HFF-Myc (cell line): ENCODE measurements around the gene KCNN3.

Experiments
- DNase-seq: peaks from one replicate; pipeline ENCODE4 v3.0.0-alpha.2; 2011; ENCODE audit warnings: low read depth; ENCODE audit errors: extremely low read depth
- H3K4me3 ChIP-seq: replicated peaks from 2 replicates; pipeline ENCODE4 v1.5.1; 2011; ENCODE audit warnings: low read depth, mild to moderate bottlenecking, control low read depth, low read length
- CTCF ChIP-seq: IDR thresholded peaks from 2 replicates; pipeline ENCODE4 v1.5.1; 2012; ENCODE audit warnings: mild to moderate bottlenecking, low read depth, low read length, control low read depth; ENCODE audit errors: missing control alignments

KCNN3 gene

GRCh38 chr1:154758346-154758745 lies 111.7 kb downstream of the KCNN3 start:
- no peak for DNase-seq
- TF ChIP-seq CTCF: no peak
- no peak overlapping the region for H3K4me3 ChIP-seq

DNA sequence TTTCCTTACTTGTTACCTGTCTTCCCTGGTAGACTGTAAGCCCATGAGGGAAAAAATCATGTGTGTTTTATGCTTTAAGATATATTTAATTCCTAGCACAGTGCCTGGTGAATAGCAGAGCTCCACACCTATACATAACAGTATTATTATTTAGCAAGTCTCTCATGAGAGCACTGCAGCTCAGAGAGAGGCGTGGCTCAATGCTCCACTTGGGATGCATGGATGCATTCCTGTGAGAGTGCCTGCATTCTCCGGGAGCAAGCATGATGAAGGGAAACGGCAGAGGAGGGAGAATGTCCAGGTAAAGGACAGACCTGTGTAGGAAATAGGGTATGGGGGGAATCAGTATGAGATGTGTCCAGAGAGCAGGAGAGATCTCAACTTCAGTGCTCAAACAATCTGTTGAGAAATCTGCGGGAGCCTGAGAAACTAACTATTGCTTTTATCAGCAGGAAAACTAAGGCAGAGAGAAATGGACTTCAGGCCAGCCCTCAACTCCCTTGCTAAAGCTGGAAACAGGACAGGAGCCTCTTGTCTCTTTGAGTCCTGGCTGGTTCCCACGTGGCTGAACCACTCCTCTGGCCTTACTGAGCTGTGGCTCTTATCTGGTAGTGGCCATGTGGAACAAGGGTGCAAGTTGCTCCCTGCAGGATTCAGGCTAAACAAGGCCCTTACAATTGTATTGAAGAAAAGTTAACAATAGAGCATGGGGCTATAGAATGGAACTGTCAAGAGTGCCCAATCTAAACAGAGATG lies 113.1 kb downstream of the KCNN3 start:
- TF ChIP-seq CTCF: no peak
- H3K4me3 ChIP-seq: no peak overlapping the region
- no peak for DNase-seq

- no peak overlapping the region for H3K4me3 ChIP-seq
- no peak for TF ChIP-seq CTCF
- no peak for DNase-seq
Observed at GRCh38 chr1:154755858-154756730, 114.0 kb downstream of the KCNN3 start.

- no peak overlapping the region for H3K4me3 ChIP-seq
- TF ChIP-seq CTCF: no peak
- no peak for DNase-seq
Observed at GRCh38 chr1:154753426-154753825, 116.7 kb downstream of the KCNN3 start.

DNA sequence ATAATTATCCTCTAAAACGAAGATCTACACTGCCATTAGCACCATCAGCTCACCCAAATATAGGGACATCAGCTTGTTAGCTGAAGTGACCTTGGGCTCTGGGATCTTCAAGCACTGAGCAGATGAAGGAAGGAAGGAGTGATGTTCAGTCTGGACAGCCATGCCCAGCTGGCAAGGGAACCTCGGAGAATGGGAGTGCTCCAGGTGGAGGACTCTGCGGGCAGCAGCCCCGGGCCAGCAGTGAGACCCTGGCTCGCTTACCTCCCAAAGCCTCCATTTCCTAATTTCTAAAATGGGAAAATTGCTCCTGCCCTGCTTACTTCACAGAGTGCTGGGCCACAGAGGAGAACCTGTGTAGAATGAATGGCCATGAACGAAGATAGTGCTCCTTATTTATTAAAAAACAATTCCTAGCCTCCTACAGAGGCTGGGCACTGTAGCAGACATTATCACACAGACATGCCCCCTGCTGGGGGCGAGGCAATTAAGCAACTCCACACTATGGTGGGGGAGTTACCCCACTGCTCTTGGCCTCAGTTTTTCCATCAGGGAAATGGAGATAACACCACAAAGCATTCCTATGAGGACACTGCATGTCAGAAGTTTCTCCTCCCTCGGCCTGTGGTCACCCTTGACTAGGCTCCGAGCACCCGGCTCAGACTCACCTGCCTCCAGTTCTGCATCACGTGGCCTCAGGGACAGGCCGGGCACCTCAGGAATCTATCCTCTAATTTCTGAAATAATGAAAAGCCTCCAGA lies 117.6 kb downstream of the KCNN3 start:
- no peak overlapping the region for H3K4me3 ChIP-seq
- no peak for DNase-seq
- peak; percentile 20 for TF ChIP-seq CTCF

- no peak overlapping the region for H3K4me3 ChIP-seq
Observed at GRCh38 chr1:154751690-154752089, 118.4 kb downstream of the KCNN3 start.

More at GRCh38 chr1:154751690-154752089, 118.4 kb downstream of the KCNN3 start:
- DNase-seq: no peak
- no peak for TF ChIP-seq CTCF
